Measurements from ENCODE around the gene CES3.
A peak's percentile ranks its signal among the peaks of the same experiment; 100 is the strongest.
"Not testable (repeated sequence)": the region's sequence is repeated elsewhere in the genome, so short reads cannot be mapped to it uniquely, and the experiment has no call there.

Gene CES3

DNA sequence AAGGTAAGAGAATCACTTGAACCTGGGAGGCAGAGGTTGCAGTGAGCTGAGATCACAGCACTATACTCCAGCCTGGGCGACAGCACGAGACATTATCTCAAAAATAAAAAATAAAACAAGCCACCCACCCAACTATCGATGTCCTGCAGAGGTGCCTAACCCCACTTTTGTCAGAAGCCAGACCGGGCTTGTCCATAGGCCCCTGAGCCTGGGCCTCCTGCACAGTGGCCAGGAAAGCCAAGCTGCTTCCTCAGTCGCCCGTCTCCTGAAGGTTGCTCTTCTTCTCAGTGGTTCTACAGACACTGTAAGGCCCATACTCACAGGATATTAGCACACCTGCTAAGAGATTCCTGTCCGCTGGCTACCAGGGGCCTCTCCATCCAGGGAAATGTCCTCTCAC is 14.5 kb upstream of the CES3 start:
- DNase-seq (ENCODE audit: low read depth in 2 of 2): no peak

- no peak for DNase-seq (ENCODE audit: low read depth in 2 of 2)
Measured at GRCh38 chr16:66946974-66947301, 14.1 kb upstream of the CES3 start.

GRCh38 chr16:66947302-66948065 is 13.6 kb upstream of the CES3 start:
- DNase-seq (ENCODE audit: low read depth in 2 of 2): peak; percentile 63 to 78

- no peak for DNase-seq (ENCODE audit: low read depth in 2 of 2)
Measured at GRCh38 chr16:66948134-66948836, 12.8 kb upstream of the CES3 start.

- no peak for DNase-seq (ENCODE audit: low read depth in 2 of 2)
Measured at GRCh38 chr16:66948837-66949225, 12.2 kb upstream of the CES3 start.

DNA sequence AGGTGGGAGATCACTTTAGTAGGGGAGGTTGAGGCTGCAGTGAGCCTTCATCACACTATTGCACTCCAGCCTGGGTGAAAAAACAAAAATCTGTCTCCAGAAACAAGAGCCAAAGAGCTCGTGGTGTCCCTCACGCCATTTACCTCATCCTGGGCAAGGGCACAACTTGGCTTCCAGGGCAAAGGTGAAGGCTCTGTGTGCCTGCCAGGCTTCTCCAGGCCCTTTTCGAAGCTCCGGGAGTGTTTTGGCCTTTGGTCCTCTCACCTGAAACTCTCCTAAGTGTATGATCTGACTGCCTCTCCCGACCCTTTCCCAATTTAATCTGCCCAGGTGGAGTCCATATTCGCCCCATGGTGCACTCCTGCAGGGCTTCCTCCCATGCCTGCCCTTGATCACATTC is 11.6 kb upstream of the CES3 start:
- DNase-seq (ENCODE audit: low read depth in 2 of 2): no peak

- DNase-seq (ENCODE audit: low read depth in 2 of 2): no peak
Measured at GRCh38 chr16:66950437-66950836, 10.6 kb upstream of the CES3 start.

DNA sequence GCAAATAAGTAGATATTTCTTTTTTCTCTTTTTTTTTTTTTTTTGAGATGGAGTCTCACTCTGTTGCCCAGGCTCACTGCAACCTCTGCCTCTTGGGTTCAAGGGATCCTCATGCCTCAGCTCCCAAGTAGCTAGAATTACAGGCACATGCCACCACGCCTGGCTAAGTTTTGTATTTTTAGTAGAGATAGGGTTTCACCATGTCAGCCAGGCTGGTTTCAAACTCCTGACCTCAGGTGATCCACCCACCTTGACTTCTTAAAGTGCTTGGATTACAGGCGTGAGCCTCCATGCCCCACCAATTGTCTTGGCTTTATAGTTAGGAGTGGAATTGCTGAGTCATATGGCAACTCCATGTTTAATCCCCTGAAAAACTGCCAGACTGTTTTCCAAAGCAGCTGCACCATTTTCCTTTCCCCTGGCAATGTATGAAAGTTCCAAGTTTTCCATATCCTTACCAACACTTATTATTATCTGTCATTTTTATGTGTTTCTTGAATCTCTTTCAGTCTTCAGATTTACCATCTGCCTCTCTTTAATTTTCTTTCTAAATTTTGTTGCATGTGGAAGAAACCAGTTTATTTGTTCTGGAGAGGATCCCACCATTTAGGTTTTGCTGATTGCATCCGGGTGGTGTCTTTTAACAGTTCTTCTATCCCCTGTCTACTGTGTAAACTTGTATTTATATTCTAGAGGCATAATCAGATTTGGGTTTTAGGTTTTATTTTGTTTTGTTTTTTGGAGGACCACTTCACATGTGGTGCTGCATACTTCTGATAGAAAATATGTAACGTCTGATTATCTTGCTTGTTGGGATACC is 9.9 kb upstream of the CES3 start:
- DNase-seq (ENCODE audit: low read depth in 2 of 2): no peak

- DNase-seq (ENCODE audit: low read depth in 2 of 2): no peak
Measured at GRCh38 chr16:66952430-66953110, 8.5 kb upstream of the CES3 start.

DNA sequence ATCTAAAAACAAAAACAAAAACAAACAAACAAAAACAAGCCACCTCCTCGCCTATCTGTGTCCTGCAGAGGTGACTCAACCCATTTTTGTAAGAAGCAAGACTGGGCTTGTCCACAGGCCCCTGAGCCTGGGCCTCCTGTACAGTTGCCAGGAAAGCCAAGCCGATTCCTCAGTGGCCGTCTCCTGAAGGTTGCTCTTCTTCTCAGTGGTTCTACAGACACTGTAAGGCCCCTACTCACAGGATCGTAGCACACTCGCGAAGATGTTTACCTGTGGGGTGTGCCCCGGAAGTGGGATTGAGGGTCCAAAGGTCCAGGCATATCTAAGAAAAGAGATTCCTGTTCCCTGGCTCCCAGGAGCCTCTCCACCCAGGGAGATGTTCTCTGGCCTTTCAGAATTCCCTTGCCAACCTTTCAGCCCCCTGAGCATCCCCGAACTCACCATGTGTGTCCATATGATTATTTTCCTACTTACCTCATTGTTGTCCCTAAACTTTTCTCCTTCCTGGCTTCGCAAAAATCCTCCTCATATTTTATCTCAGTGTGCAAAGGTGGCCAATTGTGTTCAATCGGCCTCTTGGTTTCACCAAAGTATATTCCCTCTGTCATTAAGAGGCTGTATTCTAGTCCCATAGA is 7.5 kb upstream of the CES3 start:
- no peak for DNase-seq (ENCODE audit: low read depth in 2 of 2)

- peak; percentile 49 to 58 for DNase-seq (ENCODE audit: low read depth in 2 of 2)
Measured at GRCh38 chr16:66954097-66954659, 6.9 kb upstream of the CES3 start.

DNA sequence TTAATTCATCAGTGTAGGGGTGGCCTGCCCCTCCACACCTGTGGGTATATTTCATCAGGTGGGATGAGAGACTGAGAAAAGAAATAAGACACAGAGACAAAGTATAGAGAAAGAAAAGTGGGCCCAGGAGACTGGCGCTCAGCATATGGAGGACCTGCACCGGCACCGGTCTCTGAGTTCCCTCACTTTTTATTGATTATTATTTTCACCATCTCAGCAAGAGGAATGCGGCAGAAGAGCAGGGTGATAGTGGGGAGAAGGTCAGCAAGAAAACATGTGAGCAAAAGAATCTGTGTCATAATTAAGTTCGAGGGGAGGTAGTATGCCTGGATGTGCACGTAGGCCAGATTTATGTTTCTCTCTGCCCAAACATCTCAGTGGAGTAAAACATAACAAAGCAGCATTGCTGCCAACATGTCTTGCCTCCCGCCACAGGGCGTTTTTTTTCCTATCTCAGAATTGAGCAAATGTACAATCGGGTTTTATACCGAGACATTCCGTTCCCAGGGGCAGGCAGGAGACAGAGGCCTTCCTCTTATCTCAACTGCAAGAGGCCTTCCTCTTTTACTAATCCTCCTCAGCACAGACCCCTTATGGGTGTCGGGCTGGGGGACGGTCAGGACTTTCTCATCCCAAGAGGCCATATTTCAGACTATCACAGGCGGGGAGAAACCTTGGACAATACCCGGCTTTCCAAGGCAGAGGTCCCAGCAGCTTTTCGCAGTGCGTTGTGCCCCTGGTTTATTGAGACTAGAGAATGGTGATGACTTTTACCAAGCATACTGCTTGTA is 5.5 kb upstream of the CES3 start:
- DNase-seq (ENCODE audit: low read depth in 2 of 2): not testable (repeated sequence)

- not testable (repeated sequence) for DNase-seq (ENCODE audit: low read depth in 2 of 2)
Measured at GRCh38 chr16:66956154-66956457, 5.0 kb upstream of the CES3 start.

DNA sequence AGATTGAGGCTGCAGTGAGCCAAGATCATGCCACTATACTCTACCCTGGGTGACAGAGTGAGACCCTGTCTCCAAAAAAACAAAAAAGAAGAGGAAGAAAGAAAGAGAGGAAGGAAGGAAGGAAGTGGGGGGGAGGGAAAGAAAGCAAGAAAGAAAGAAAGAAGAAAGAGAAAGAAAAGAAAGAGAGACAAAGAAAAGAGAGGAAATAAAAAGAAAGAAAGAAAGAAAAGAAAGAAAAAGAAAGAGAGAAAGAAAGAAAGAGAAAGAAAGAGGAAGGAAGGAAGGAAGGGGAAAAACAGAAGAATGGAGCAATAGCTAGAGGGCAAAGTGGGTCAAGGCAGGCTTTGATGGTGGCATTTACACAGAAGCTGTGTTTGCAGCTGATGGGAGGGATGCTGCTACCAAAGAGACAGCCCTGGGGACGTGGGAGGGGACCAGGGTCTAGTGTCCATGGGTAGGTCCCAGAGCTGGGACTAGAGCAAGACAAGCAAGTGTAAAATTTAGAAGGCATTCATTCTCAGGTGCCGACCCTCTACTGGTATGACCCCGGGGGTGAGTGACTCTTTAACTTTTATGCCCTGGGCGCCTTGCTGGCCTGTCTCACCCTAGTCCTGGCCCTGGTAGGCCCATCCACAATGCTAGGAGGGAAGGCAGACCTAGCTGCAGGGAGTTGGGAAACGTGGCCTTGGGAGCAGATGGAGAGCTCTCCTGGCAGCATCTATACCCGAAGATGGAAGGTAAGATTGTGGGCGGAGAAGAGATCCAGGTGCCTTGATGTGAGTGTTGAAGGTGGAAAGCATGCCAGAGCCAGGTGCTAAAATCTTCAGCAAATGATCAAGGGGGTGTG is 2.0 kb upstream of the CES3 start:
- DNase-seq (ENCODE audit: low read depth in 2 of 2): no peak

- DNase-seq (ENCODE audit: low read depth in 2 of 2): no peak
Measured at GRCh38 chr16:66959704-66960161, 1.3 kb upstream of the CES3 start.

DNA sequence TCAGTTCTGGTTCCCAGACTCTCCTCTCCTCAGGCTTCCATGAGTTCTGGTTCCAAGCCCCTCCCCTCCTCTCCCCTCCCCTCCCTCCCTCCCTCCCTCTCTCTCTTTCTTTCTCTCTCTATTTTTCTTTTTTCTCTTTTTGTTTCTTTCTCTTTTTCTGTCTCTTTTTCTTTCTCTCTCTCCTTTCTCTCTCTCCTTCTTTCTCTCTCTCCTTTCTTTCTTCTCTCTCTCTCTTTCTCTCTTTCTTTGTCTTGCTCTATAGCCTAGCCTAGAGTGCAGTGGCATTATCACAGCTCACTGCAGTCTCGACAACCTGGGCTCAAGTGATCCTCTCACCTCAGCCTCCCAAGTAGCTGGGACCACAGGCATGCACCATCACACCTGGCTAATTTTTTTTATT is 796 bp upstream of the CES3 start:
- no peak for DNase-seq (ENCODE audit: low read depth in 2 of 2)

DNA sequence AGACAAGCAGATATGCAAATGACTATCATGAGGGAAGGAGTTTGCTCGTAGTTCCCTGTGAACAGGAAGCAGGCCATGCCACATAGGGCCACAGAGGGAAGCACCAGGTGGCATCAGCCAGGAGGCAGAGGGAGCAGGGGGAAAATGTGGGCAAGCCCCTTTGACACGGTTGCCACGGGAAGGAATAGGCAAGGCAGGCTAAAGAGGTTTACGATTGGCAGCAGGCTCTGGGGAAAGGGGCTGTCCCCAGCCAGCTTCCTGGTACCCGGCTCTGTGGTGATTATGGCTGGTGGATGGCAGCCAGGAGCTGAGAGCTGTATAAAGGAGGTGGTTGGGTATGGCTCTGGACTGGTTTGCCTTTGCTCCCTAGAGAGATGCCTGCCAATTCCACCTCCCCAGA is 848 bp downstream of the CES3 start:
- no peak for DNase-seq (ENCODE audit: low read depth in 2 of 2)

DNA sequence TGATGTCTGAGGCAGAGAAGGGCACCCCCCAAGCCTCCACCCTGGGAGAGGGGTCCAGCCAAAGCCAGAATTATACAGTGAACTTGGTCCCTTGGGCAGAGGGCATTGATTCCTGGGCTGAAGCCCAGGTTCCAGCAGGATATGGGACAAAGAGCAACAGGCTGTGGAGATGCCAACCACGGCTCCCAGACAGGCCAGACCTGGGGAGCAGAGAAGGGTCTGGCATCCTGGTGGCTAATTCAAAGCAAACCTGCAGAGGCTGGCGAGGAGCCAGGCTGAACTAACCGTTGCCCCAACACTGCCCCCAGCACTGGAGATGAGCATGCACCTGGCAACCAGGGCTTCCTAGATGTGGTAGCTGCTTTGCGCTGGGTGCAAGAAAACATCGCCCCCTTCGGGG is 3.0 kb downstream of the CES3 start:
- no peak for DNase-seq (ENCODE audit: low read depth in 2 of 2)

DNA sequence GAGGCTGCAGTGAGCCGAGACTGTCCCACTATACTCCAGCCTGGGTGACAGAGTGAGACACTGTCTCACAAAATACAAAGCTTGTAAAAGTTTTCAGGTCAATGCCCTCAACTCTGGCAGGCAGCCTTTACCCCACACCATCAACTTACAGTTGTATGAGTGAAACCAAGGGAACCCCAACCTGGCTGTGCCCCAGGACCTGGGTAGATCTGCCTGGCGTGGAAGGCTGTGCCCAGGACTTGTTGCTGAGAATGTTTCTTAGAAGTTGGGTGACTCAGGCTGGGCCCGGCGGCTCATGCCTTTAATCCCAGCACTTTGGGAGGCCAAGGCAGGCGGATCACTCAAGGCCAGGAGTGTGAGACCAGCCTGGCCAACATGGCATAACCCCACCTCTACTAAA is 7.8 kb downstream of the CES3 start:
- DNase-seq (ENCODE audit: low read depth in 2 of 2): no peak

Data from stimulated activated CD8-positive, alpha-beta memory T cell treated with anti-CD3 and anti-CD28 coated beads, Interleukin-7, amount 100 ng/mL, for 4 hours (primary cell).